Measurements from ENCODE around the gene HDHD3. TPM values are rescaled to one million over a fixed set of nuclear protein-coding genes. Genes with fewer than 3 reads are reported as not detected.

Gene HDHD3
- total RNA-seq, 1 donor from 2014 or later, result 15.7 TPM

DNA sequence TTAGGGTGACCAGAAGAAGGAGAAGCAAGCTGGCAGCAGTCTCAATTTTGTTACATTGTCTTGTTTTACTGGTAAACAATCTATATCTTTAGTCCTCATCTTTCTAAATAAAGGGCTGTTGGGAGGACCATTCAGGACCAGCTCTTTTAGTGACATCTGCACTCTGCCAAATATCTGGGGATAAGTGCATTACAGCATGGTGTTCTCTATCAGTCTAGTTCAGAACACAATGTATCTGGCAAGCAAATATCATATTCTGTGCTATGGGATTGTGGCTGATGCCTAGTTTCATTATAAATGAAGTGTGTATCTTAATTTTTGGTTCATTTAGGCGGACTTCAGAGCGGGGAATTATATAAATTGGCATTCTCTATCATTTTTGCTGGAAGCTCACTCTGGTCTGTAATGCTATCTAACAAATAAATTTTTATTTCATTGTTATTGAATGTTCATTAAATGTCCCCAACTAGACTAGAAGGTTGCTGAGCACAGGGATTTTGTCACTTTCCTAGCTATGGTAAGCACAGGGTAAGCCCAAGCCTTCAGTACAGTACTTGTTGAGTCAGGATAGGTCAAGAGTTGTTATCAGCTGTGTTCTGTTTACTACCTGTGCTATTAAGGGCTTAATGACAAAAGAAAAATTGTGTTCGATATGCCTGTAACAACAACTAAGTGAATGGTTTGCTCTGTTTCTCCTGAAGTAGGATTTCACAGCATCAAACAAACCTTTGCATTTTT lies 48.6 kb downstream of the HDHD3 start:
- intact Hi-C loops (cut with micrococcal nuclease), result no loop called here
- H3K27ac Mint-ChIP-seq, result no peak overlapping the region
- no peaks in the 10 kb centered on the region for H3K27me3 Mint-ChIP-seq (ENCODE audit: insufficient read depth)
- DNase-seq (ENCODE audit: low spot score), result no peak
- no peak overlapping the region for H3K4me3 Mint-ChIP-seq
- H3K9me3 Mint-ChIP-seq, result no peaks in the 10 kb centered on the region
- H3K4me1 Mint-ChIP-seq (ENCODE audit: low read depth), result no peaks in the 10 kb centered on the region
- H3K36me3 Mint-ChIP-seq (ENCODE audit: low read depth), result no peaks in the 10 kb centered on the region

DNA sequence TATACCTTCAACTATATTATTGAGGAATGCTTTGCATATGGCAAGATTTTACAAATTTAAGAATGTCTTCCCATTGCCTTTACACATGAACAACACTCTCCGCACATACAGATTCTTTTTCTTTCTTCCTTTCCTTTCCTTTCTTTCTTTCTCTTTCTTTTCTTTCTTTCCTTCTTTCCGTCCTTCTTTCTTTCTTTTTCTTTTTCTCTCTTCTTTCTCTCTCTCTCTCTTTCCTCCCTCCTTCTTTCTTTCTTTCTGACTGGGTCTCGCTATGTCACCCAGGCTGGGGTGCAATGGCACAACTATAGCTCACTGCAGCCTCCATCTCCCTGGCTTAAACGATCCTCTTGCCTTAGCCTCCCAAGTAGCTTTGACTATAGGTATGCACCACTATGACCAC lies 50.6 kb downstream of the HDHD3 start:
- no peak for DNase-seq (ENCODE audit: low spot score)
- Mint-ChIP-seq H3K4me1 (ENCODE audit: low read depth) (no peaks in the 10 kb centered on the region), H3K9me3 (no peaks in the 10 kb centered on the region), H3K27ac (no peak overlapping the region), H3K27me3 (ENCODE audit: insufficient read depth) (no peaks in the 10 kb centered on the region), H3K36me3 (ENCODE audit: low read depth) (no peaks in the 10 kb centered on the region), H3K4me3 (no peak overlapping the region)
- intact Hi-C loops (cut with micrococcal nuclease), result no loop called here

Other genes starting within 250 kb of the HDHD3 start
- gene SLC31A2, start 226.0 kb downstream of the HDHD3 start, total RNA-seq, result 6.0 and 6.5 TPM in 2 replicates
- gene FKBP15, start 155.7 kb downstream of the HDHD3 start, total RNA-seq, result 34.9 and 35.8 TPM in 2 replicates
- gene SLC31A1, start 155.4 kb downstream of the HDHD3 start, total RNA-seq, result 16.1 and 17.6 TPM in 2 replicates
- gene CDC26, start 101.4 kb downstream of the HDHD3 start, total RNA-seq, result 49.9 and 50.6 TPM in 2 replicates
- gene PRPF4, start 101.3 kb downstream of the HDHD3 start, total RNA-seq, result 59.2 and 60.2 TPM in 2 replicates
- not detected in 2 replicates for gene RNF183, start 73.6 kb downstream of the HDHD3 start, total RNA-seq
- gene WDR31, start 36.7 kb downstream of the HDHD3 start, total RNA-seq, result 1.9 and 2.2 TPM in 2 replicates
- gene BSPRY, start 27.4 kb downstream of the HDHD3 start, total RNA-seq, result 12.3 and 12.8 TPM in 2 replicates
- 23.0 and 23.7 TPM in 2 replicates for gene ALAD, start 24.3 kb upstream of the HDHD3 start, total RNA-seq
- gene POLE3, start 33.7 kb upstream of the HDHD3 start, total RNA-seq, result 90.9 and 95.7 TPM in 2 replicates
- 0.42 and 0.62 TPM in 2 replicates for gene C9orf43, start 33.8 kb upstream of the HDHD3 start, total RNA-seq
- 122 and 128 TPM in 2 replicates for gene RGS3, start 86.7 kb upstream of the HDHD3 start, total RNA-seq